ENCODE results near the gene PHGDH.

The PHGDH gene

DNA sequence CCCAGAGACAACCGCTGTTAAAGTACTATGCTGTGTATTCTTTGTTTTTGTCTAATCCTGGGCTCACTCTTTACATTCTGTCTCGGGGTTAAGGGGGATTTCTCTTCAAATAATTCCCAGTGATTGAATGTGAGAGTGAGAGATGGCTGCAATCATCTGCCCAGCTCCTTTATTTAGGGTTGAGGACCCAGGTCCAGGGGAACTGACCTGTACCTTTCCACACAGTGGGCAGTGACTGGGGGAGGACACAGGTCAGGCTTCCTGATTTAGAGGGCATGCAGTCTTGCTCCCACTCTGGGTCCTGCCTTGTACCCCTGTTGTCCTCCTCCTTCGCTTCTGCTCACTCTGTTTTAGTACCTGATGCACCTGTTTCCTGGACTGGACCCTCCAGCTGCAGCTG lies 22.0 kb downstream of the PHGDH start:
- DNase-seq (ENCODE audit: low spot score) (no peak), ATAC-seq (ENCODE audit: low read depth) (no peak)
- TF ChIP-seq, protein P1, sequence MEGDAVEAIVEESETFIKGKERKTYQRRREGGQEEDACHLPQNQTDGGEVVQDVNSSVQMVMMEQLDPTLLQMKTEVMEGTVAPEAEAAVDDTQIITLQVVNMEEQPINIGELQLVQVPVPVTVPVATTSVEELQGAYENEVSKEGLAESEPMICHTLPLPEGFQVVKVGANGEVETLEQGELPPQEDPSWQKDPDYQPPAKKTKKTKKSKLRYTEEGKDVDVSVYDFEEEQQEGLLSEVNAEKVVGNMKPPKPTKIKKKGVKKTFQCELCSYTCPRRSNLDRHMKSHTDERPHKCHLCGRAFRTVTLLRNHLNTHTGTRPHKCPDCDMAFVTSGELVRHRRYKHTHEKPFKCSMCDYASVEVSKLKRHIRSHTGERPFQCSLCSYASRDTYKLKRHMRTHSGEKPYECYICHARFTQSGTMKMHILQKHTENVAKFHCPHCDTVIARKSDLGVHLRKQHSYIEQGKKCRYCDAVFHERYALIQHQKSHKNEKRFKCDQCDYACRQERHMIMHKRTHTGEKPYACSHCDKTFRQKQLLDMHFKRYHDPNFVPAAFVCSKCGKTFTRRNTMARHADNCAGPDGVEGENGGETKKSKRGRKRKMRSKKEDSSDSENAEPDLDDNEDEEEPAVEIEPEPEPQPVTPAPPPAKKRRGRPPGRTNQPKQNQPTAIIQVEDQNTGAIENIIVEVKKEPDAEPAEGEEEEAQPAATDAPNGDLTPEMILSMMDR (IDR thresholded peaks at IDR 0.05; ENCODE audit: poor library complexity, severe bottlenecking) = no peak
- H3K36me3 ChIP-seq (ENCODE audit: low read depth) = peaks cover 94% of the 10 kb centered on the region
- H3K4me3 ChIP-seq (ENCODE audit: severe bottlenecking) = no peak overlapping the region
- no peaks in the 10 kb centered on the region for H3K4me1 ChIP-seq (ENCODE audit: insufficient read depth, poor library complexity, severe bottlenecking)
- H3K27me3 ChIP-seq (ENCODE audit: insufficient read depth, poor library complexity, severe bottlenecking) = no peaks in the 10 kb centered on the region
- no peaks in the 10 kb centered on the region for H3K9me3 ChIP-seq (ENCODE audit: severe bottlenecking)
- no peak overlapping the region for H3K27ac ChIP-seq (ENCODE audit: poor library complexity, severe bottlenecking)

DNA sequence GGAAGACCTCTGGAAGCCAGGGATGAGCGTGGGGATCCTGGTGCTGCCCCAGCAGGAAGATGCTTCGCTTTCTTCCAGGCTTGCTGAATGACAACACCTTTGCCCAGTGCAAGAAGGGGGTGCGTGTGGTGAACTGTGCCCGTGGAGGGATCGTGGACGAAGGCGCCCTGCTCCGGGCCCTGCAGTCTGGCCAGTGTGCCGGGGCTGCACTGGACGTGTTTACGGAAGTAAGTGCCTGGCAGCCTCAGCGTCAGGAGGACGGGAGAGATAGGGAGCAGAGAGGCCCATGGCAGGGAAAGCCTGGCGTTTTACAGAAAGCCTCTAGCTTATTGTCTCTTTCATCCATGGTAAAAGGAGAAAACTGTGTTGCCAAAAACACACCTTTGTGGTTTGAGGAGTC lies 23.5 kb downstream of the PHGDH start:
- Histone ChIP-seq H3K27ac (ENCODE audit: poor library complexity, severe bottlenecking) (no peak overlapping the region), H3K36me3 (ENCODE audit: low read depth) (peaks cover 91% of the 10 kb centered on the region), H3K4me1 (ENCODE audit: insufficient read depth, poor library complexity, severe bottlenecking) (no peaks in the 10 kb centered on the region), H3K4me3 (ENCODE audit: severe bottlenecking) (no peak overlapping the region), H3K27me3 (ENCODE audit: insufficient read depth, poor library complexity, severe bottlenecking) (no peaks in the 10 kb centered on the region), H3K9me3 (ENCODE audit: severe bottlenecking) (no peaks in the 10 kb centered on the region)
- no peak for DNase-seq (ENCODE audit: low spot score)
- ATAC-seq (ENCODE audit: low read depth) = no peak
- TF ChIP-seq, protein P1 (IDR thresholded peaks at IDR 0.05; ENCODE audit: poor library complexity, severe bottlenecking) = no peak

DNA sequence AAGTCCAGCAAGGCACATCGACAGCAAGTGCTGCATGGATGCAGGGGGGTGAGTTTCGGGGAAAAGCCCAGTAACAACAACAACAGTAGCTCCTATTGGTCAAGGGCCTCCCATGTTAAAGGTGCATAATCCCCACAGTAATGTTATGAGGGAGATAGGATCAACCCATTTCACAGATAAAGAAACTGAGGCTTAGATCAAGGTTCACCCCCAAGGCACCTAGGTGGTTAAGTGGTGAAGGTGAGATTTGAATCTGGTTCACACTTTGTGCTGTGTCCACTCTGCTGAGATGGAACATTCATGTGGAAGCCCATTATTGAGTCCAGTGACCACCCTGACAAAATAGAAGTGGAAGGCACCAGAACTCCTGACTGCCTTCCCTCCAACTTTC lies 24.9 kb downstream of the PHGDH start:
- Histone ChIP-seq H3K36me3 (ENCODE audit: low read depth) (peaks cover 84% of the 10 kb centered on the region), H3K27me3 (ENCODE audit: insufficient read depth, poor library complexity, severe bottlenecking) (no peaks in the 10 kb centered on the region), H3K9me3 (ENCODE audit: severe bottlenecking) (no peaks in the 10 kb centered on the region), H3K4me1 (ENCODE audit: insufficient read depth, poor library complexity, severe bottlenecking) (no peaks in the 10 kb centered on the region), H3K27ac (ENCODE audit: poor library complexity, severe bottlenecking) (no peak overlapping the region), H3K4me3 (ENCODE audit: severe bottlenecking) (no peak overlapping the region)
- DNase-seq (ENCODE audit: low spot score) (no peak), ATAC-seq (ENCODE audit: low read depth) (no peak)
- TF ChIP-seq, protein P1 (IDR thresholded peaks at IDR 0.05; ENCODE audit: poor library complexity, severe bottlenecking) = no peak

DNA sequence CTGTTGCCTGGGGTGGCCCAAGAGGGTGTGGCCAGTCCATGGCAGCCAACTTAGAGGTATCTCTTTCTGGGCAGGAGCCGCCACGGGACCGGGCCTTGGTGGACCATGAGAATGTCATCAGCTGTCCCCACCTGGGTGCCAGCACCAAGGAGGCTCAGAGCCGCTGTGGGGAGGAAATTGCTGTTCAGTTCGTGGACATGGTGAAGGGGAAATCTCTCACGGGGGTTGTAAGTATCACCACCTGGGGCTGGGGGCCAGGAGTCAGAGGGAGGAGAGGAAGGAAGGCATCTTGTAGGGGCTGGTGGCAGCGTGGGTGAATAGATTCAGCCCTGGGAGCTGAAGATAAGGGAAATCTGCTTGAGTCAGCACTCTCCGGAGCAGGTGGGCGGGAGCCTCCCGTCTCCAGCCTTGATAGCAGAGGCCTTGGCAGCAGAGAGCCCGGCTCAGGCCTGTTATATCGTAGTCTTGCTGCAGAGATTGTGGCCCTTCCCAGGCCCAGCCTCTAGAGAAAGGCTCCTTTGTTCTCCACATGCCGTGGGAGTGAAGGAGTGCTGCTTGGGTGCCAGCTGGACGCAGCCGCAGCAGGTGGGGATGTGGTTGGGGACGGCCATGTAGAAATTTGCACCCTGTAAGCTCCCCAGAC lies 25.4 kb downstream of the PHGDH start:
- TF ChIP-seq, protein P1 (IDR thresholded peaks at IDR 0.05; ENCODE audit: poor library complexity, severe bottlenecking) = no peak
- H3K36me3 ChIP-seq (ENCODE audit: low read depth) = peaks cover 82% of the 10 kb centered on the region
- H3K4me1 ChIP-seq (ENCODE audit: insufficient read depth, poor library complexity, severe bottlenecking) = no peaks in the 10 kb centered on the region
- ATAC-seq (ENCODE audit: low read depth) = no peak
- no peaks in the 10 kb centered on the region for H3K27me3 ChIP-seq (ENCODE audit: insufficient read depth, poor library complexity, severe bottlenecking)
- H3K4me3 ChIP-seq (ENCODE audit: severe bottlenecking) = no peak overlapping the region
- H3K27ac ChIP-seq (ENCODE audit: poor library complexity, severe bottlenecking) = no peak overlapping the region
- DNase-seq (ENCODE audit: low spot score) = no peak
- no peaks in the 10 kb centered on the region for H3K9me3 ChIP-seq (ENCODE audit: severe bottlenecking)

DNA sequence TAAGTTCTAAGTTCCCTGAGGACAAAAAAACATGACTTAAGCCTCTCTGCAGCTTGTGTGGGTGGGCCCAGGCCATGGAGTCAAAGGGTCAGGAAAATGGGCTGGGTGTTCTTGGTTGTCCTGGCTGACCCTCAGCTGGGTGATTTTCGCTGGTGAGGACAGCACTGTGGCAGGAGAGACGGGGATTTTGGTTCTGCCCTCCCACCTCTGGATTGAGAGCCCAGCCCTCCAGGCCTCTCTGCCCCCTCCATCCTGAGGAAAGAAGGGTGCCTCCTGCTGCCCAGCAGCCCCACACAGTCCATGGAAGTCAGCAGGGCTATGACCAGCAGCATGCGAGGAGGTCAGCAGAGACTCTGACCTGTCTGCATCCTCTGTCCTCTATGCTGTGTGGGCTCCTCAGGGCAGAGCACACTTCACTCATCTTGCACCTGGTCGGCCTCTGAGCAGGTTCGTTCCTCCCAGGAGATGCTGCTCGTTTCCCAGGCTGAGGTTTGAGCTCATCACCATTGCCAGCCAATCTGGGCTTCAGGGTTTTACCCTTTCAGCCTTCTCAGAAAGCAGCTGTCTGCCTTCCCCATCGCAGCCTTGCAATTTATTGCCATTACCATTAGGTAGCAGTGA lies 26.5 kb downstream of the PHGDH start:
- ATAC-seq (ENCODE audit: low read depth) = no peak

More for the DNA sequence above, 26.5 kb downstream of the PHGDH start:
- TF ChIP-seq, protein P1 (IDR thresholded peaks at IDR 0.05; ENCODE audit: poor library complexity, severe bottlenecking) = no peak
- no peak for DNase-seq (ENCODE audit: low spot score)
- H3K36me3 ChIP-seq (ENCODE audit: low read depth) = peaks cover 84% of the 10 kb centered on the region
- no peaks in the 10 kb centered on the region for H3K9me3 ChIP-seq (ENCODE audit: severe bottlenecking)
- H3K27ac ChIP-seq (ENCODE audit: poor library complexity, severe bottlenecking) = no peak overlapping the region
- H3K4me1 ChIP-seq (ENCODE audit: insufficient read depth, poor library complexity, severe bottlenecking) = no peaks in the 10 kb centered on the region
- no peak overlapping the region for H3K4me3 ChIP-seq (ENCODE audit: severe bottlenecking)
- no peaks in the 10 kb centered on the region for H3K27me3 ChIP-seq (ENCODE audit: insufficient read depth, poor library complexity, severe bottlenecking)

All from RWPE2 (cell line).